ENCODE measurements around the gene ADAMTS9. TPM values are rescaled to one million over a fixed set of nuclear protein-coding genes. Genes with fewer than 3 reads are reported as not detected.

The ADAMTS9 gene, protein sequence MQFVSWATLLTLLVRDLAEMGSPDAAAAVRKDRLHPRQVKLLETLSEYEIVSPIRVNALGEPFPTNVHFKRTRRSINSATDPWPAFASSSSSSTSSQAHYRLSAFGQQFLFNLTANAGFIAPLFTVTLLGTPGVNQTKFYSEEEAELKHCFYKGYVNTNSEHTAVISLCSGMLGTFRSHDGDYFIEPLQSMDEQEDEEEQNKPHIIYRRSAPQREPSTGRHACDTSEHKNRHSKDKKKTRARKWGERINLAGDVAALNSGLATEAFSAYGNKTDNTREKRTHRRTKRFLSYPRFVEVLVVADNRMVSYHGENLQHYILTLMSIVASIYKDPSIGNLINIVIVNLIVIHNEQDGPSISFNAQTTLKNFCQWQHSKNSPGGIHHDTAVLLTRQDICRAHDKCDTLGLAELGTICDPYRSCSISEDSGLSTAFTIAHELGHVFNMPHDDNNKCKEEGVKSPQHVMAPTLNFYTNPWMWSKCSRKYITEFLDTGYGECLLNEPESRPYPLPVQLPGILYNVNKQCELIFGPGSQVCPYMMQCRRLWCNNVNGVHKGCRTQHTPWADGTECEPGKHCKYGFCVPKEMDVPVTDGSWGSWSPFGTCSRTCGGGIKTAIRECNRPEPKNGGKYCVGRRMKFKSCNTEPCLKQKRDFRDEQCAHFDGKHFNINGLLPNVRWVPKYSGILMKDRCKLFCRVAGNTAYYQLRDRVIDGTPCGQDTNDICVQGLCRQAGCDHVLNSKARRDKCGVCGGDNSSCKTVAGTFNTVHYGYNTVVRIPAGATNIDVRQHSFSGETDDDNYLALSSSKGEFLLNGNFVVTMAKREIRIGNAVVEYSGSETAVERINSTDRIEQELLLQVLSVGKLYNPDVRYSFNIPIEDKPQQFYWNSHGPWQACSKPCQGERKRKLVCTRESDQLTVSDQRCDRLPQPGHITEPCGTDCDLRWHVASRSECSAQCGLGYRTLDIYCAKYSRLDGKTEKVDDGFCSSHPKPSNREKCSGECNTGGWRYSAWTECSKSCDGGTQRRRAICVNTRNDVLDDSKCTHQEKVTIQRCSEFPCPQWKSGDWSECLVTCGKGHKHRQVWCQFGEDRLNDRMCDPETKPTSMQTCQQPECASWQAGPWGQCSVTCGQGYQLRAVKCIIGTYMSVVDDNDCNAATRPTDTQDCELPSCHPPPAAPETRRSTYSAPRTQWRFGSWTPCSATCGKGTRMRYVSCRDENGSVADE (N-terminal part only)
- 0.26 TPM for polyA plus RNA-seq (2013)

- H3K27ac ChIP-seq (ENCODE audit: insufficient read depth in 1 of 2, low read depth in 1 of 2, low read length in 2 of 2, poor library complexity in 1 of 2, severe bottlenecking in 2 of 2), result no peak within 1 kb of the TSS
- H3K4me3 ChIP-seq (ENCODE audit: control insufficient read depth in 1 of 7, extremely low read depth in 1 of 7, insufficient read depth in 4 of 7, low read depth in 2 of 7, low read length in 6 of 7), result peak within 1 kb of the TSS in 5 of 7 experiments; percentile 57 to 79 (median 69)
- ChIA-PET POLR2A (no interaction called here), CTCF (no interaction called here)
- WGBS (ENCODE audit: insufficient coverage), result under 1% methylated on average over 44 of the region's 60 CpGs
- peaks cover 2 to 36% (median 20%) of the 10 kb centered on the region in 4 experiments for H3K4me1 ChIP-seq (ENCODE audit: control extremely low read depth in 1 of 4, control insufficient read depth in 4 of 4, insufficient read depth in 4 of 4, low read length in 3 of 4)
- peak in 2 of 3 donors; percentile 33 to 47 for DNase-seq
- peaks cover 0 to 4% (median 0%) of the 10 kb centered on the region in 5 experiments for H3K9me3 ChIP-seq (ENCODE audit: control extremely low read depth in 1 of 5, control insufficient read depth in 4 of 5, insufficient read depth in 2 of 5, low read depth in 1 of 5, low read length in 4 of 5)
- no peaks in the 10 kb centered on the region for H3K36me3 ChIP-seq (ENCODE audit: control insufficient read depth in 4 of 4, insufficient read depth in 4 of 4, low read length in 3 of 4)
- peaks cover 18 to 82% (median 41%) of the 10 kb centered on the region in 5 experiments for H3K27me3 ChIP-seq (replicated peaks in 2 of 5; ENCODE audit: control insufficient read depth in 4 of 5, insufficient read depth in 5 of 5, low read length in 4 of 5)
These were observed at the start of gene ADAMTS9 for GRCh38 chr3:64687781-64688604. Gene ADAMTS9 (minus strand): TSS chr3:64688000. CDS start chr3:64687657, 343 bp downstream.

DNA sequence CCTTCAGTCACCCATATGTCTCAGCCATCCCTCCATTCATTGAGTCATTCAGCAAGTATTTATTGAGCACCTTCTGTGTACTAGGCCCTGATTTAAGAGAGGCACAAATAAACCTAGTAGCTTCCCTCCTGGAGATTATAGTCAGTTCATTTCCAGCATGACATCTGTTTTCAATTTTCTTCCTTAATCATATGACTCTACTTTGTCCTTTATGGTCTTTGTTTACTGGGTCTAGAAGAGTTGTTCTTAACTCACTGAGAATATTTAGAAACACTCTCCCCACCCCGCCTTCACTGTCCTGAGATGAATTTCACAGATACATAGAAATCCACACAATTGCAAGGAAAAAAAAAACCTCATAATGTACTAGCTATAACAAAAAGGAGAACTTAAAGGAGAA lies 44.8 kb upstream of the ADAMTS9 start:
- Histone ChIP-seq H3K36me3 (ENCODE audit: control insufficient read depth in 4 of 4, insufficient read depth in 4 of 4, low read length in 3 of 4) (no peaks in the 10 kb centered on the region), H3K27me3 (replicated peaks in 2 of 5; ENCODE audit: control insufficient read depth in 4 of 5, insufficient read depth in 5 of 5, low read length in 4 of 5) (no peaks in the 10 kb centered on the region), H3K9me3 (ENCODE audit: control extremely low read depth in 1 of 5, control insufficient read depth in 4 of 5, insufficient read depth in 2 of 5, low read depth in 1 of 5, low read length in 4 of 5) (no peaks in the 10 kb centered on the region), H3K4me3 (ENCODE audit: control insufficient read depth in 1 of 7, extremely low read depth in 1 of 7, insufficient read depth in 4 of 7, low read depth in 2 of 7, low read length in 6 of 7) (no peak overlapping the region), H3K27ac (ENCODE audit: insufficient read depth in 1 of 2, low read depth in 1 of 2, low read length in 2 of 2, poor library complexity in 1 of 2, severe bottlenecking in 2 of 2) (no peak overlapping the region), H3K4me1 (ENCODE audit: control extremely low read depth in 1 of 4, control insufficient read depth in 4 of 4, insufficient read depth in 4 of 4, low read length in 3 of 4) (no peaks in the 10 kb centered on the region)
- ChIA-PET POLR2A (interaction anchor here (0.6 kb wide), 1 partner anchor 409 kb away, joined by 3 read pairs; no protein-coding TSS in a partner anchor), CTCF (interaction anchor here (0.6 kb wide), 1 partner anchor 13 kb away, joined by 3 read pairs; no protein-coding TSS in a partner anchor)
- no peak for DNase-seq
- no CpG with 5 or more reads among the region's 1 CpG for WGBS (ENCODE audit: insufficient coverage)

GRCh38 chr3:64730681-64731080 lies 42.9 kb upstream of the ADAMTS9 start:
- H3K9me3 ChIP-seq (ENCODE audit: control extremely low read depth in 1 of 5, control insufficient read depth in 4 of 5, insufficient read depth in 2 of 5, low read depth in 1 of 5, low read length in 4 of 5), result no peaks in the 10 kb centered on the region
- H3K36me3 ChIP-seq (ENCODE audit: control insufficient read depth in 4 of 4, insufficient read depth in 4 of 4, low read length in 3 of 4), result no peaks in the 10 kb centered on the region
- no peak for DNase-seq
- no peak overlapping the region for H3K4me3 ChIP-seq (ENCODE audit: control insufficient read depth in 1 of 7, extremely low read depth in 1 of 7, insufficient read depth in 4 of 7, low read depth in 2 of 7, low read length in 6 of 7)
- no peaks in the 10 kb centered on the region for H3K27me3 ChIP-seq (replicated peaks in 2 of 5; ENCODE audit: control insufficient read depth in 4 of 5, insufficient read depth in 5 of 5, low read length in 4 of 5)
- H3K27ac ChIP-seq (ENCODE audit: insufficient read depth in 1 of 2, low read depth in 1 of 2, low read length in 2 of 2, poor library complexity in 1 of 2, severe bottlenecking in 2 of 2), result no peak overlapping the region
- CTCF ChIA-PET, result no interaction called here
- POLR2A ChIA-PET, result no interaction called here
- H3K4me1 ChIP-seq (ENCODE audit: control extremely low read depth in 1 of 4, control insufficient read depth in 4 of 4, insufficient read depth in 4 of 4, low read length in 3 of 4), result no peaks in the 10 kb centered on the region
- WGBS (ENCODE audit: insufficient coverage), result 70% methylated on average over 2 of the region's 3 CpGs

GRCh38 chr3:64728994-64729393 lies 41.2 kb upstream of the ADAMTS9 start:
- 77% methylated on average over 8 of the region's 8 CpGs for WGBS (ENCODE audit: insufficient coverage)
- DNase-seq, result no peak
- Histone ChIP-seq H3K4me3 (ENCODE audit: control insufficient read depth in 1 of 7, extremely low read depth in 1 of 7, insufficient read depth in 4 of 7, low read depth in 2 of 7, low read length in 6 of 7) (no peak overlapping the region), H3K4me1 (ENCODE audit: control extremely low read depth in 1 of 4, control insufficient read depth in 4 of 4, insufficient read depth in 4 of 4, low read length in 3 of 4) (no peaks in the 10 kb centered on the region), H3K27me3 (replicated peaks in 2 of 5; ENCODE audit: control insufficient read depth in 4 of 5, insufficient read depth in 5 of 5, low read length in 4 of 5) (no peaks in the 10 kb centered on the region), H3K9me3 (ENCODE audit: control extremely low read depth in 1 of 5, control insufficient read depth in 4 of 5, insufficient read depth in 2 of 5, low read depth in 1 of 5, low read length in 4 of 5) (no peaks in the 10 kb centered on the region), H3K36me3 (ENCODE audit: control insufficient read depth in 4 of 4, insufficient read depth in 4 of 4, low read length in 3 of 4) (no peaks in the 10 kb centered on the region), H3K27ac (ENCODE audit: insufficient read depth in 1 of 2, low read depth in 1 of 2, low read length in 2 of 2, poor library complexity in 1 of 2, severe bottlenecking in 2 of 2) (no peak overlapping the region)
- ChIA-PET CTCF (no interaction called here), POLR2A (no interaction called here)

GRCh38 chr3:64728428-64728827 lies 40.6 kb upstream of the ADAMTS9 start:
- POLR2A ChIA-PET, result no interaction called here
- WGBS (ENCODE audit: insufficient coverage), result 75% methylated on average over 4 of the region's 4 CpGs
- Histone ChIP-seq H3K36me3 (ENCODE audit: control insufficient read depth in 4 of 4, insufficient read depth in 4 of 4, low read length in 3 of 4) (no peaks in the 10 kb centered on the region), H3K4me1 (ENCODE audit: control extremely low read depth in 1 of 4, control insufficient read depth in 4 of 4, insufficient read depth in 4 of 4, low read length in 3 of 4) (no peaks in the 10 kb centered on the region), H3K27me3 (replicated peaks in 2 of 5; ENCODE audit: control insufficient read depth in 4 of 5, insufficient read depth in 5 of 5, low read length in 4 of 5) (no peaks in the 10 kb centered on the region), H3K4me3 (ENCODE audit: control insufficient read depth in 1 of 7, extremely low read depth in 1 of 7, insufficient read depth in 4 of 7, low read depth in 2 of 7, low read length in 6 of 7) (no peak overlapping the region), H3K27ac (ENCODE audit: insufficient read depth in 1 of 2, low read depth in 1 of 2, low read length in 2 of 2, poor library complexity in 1 of 2, severe bottlenecking in 2 of 2) (no peak overlapping the region), H3K9me3 (ENCODE audit: control extremely low read depth in 1 of 5, control insufficient read depth in 4 of 5, insufficient read depth in 2 of 5, low read depth in 1 of 5, low read length in 4 of 5) (no peaks in the 10 kb centered on the region)
- no peak for DNase-seq
- CTCF ChIA-PET, result no interaction called here

DNA sequence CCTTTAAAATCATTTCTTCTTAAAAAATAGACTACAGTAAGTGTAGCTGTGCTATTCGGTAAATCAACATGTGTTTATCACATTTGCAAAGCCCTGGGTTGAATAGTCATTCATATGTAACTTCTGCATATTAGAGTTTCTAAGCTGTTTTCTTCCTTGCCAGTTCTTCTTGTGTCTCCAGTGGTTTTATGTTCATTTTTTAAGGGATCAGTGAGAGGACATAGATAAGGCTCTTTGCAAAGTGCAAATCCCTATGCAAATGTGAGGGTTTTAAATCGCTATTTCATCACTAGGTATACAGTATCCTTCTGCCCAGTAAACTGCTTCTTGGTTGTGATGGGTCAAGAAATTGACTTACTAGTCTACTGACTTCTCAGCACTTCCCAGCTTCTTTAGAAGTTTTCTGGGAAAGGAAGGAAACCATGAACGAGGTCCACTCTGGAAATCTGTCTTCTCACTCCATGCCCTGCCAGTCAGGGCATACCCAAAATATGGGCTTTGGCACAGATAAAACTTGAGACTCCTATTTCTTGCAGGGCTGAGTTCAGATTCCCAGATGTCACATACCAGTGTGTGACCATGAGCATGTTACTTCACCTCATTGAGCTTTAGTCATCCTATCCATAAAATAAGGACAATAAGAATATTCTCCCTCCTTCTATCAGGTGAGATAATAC lies 38.8 kb upstream of the ADAMTS9 start:
- Histone ChIP-seq H3K4me3 (ENCODE audit: control insufficient read depth in 1 of 7, extremely low read depth in 1 of 7, insufficient read depth in 4 of 7, low read depth in 2 of 7, low read length in 6 of 7) (no peak overlapping the region), H3K27me3 (replicated peaks in 2 of 5; ENCODE audit: control insufficient read depth in 4 of 5, insufficient read depth in 5 of 5, low read length in 4 of 5) (no peaks in the 10 kb centered on the region), H3K4me1 (ENCODE audit: control extremely low read depth in 1 of 4, control insufficient read depth in 4 of 4, insufficient read depth in 4 of 4, low read length in 3 of 4) (no peaks in the 10 kb centered on the region), H3K27ac (ENCODE audit: insufficient read depth in 1 of 2, low read depth in 1 of 2, low read length in 2 of 2, poor library complexity in 1 of 2, severe bottlenecking in 2 of 2) (no peak overlapping the region), H3K9me3 (ENCODE audit: control extremely low read depth in 1 of 5, control insufficient read depth in 4 of 5, insufficient read depth in 2 of 5, low read depth in 1 of 5, low read length in 4 of 5) (no peaks in the 10 kb centered on the region), H3K36me3 (ENCODE audit: control insufficient read depth in 4 of 4, insufficient read depth in 4 of 4, low read length in 3 of 4) (no peaks in the 10 kb centered on the region)
- no peak for DNase-seq
- ChIA-PET POLR2A (no interaction called here), CTCF (no interaction called here)
- 63% methylated on average over 1 of the region's 3 CpGs for WGBS (ENCODE audit: insufficient coverage)

Measured in common myeloid progenitor, CD34-positive (primary cell).